ENCODE data around the gene COL27A1. TPM values are rescaled to one million over a fixed set of nuclear protein-coding genes. Genes with fewer than 3 reads are reported as not detected.
A peak's percentile ranks its signal among the peaks of the same experiment; 100 is the strongest.

COL27A1 gene
- total RNA-seq (2014; rRNA removed; shearing (Covaris generic); ENCODE audit: low replicate concordance) = not detected in 2 replicates

DNA sequence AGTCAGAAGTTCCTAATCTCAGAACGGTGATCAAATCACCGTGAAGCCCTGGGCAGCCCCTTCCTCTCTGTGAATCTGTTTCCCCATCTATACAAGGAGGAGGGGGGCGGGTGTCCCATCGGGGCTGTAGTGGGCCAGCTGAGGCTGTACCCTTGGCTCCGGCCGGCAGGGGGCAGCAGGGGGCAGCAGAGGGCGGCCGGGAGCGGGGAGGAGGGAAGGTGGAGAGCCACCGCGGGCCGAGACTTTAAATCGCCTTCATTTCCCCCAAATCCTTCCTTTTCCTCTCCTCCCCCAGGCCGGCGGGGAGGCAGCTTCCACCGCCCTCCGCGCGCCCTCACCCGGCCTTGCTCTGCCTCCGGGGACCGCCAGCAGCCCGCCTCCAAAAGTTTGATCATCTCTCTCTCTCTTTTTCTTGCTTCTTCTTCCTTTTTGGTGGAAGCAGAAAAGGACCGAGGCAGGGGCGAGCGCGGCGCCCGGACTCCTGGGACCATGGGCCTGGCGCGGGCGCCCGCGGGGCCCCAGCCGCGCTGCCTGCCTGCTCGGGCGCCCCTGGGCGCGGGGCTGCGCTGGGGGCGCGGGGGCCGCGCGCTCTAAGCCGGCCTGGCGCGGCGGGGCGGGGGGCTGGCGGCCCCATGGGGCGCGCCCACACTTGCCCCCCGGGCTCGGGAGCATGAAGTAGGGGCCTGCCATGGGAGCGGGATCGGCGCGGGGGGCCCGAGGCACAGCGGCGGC, at the start of gene COL27A1:
COL27A1 (plus strand) TSS at position 275 of the 732 bp plus-strand sequence; CDS start at position 689, 414 bp downstream.
- Histone ChIP-seq H3K4me1 (ENCODE audit: low read length) (no peaks in the 10 kb centered on the region), H4K20me1 (ENCODE audit: insufficient read depth, low read depth, low read length) (0 out of 2 replicates have a peak, but pooled peaks cover 4% of the 10 kb centered on the region), H3K27me3 (ENCODE audit: low read length) (no peaks in the 10 kb centered on the region), H3K4me3 (ENCODE audit: low read length) (no peak within 1 kb of the TSS), H3K9me3 (ENCODE audit: low read length) (no peaks in the 10 kb centered on the region), H3K4me2 (ENCODE audit: low read depth, low read length, poor library complexity, severe bottlenecking) (no peak within 1 kb of the TSS), H3K9me2 (replicated peaks; ENCODE audit: insufficient read depth, low read length) (no peaks in the 10 kb centered on the region), H3K36me3 (ENCODE audit: insufficient read depth, low read length) (no peaks in the 10 kb centered on the region), H3K27ac (ENCODE audit: low read length) (no peak within 1 kb of the TSS), H3K9ac (ENCODE audit: low read length) (no peak within 1 kb of the TSS), H2AFZ (ENCODE audit: low read length) (no peak within 1 kb of the TSS), H3K79me2 (ENCODE audit: low read length) (no peaks in the 10 kb centered on the region)
- peak; percentile 88 for DNase-seq

DNA sequence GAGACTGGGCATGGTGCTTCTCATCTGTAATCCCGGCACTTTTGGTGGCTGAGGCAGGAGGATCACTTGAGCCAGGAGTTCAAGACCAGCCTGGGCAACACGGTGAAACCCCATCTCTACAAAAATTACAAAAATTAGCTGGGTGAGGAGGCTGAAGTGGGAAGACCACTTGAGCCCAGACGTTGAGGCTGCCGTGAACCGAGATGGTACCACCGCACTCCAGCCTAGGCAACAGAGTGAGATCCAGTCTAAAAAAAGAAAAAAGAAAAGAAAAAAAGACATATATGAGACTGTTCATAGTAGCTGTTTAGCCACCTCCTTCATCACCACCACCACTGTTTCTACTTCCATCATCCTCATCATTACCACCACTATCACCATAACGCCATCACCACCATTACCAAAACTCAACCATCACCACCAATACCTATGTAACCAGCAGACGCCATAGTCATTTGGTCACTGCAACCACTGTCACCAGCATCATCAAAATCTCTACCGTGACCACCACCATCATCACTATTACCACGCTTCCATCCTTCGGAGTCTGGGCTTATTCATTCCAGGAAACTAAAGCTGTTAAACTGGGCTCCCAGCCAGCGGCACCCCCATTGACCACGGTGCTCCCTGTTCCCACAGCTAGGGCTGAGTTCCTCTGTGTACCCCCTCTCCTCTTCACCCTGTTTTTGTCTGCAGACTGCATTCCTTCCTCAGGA, 47.9 kb upstream of the COL27A1 start:
- no peaks in the 10 kb centered on the region for H4K20me1 ChIP-seq (ENCODE audit: insufficient read depth, low read depth, low read length)
- no peak overlapping the region for H2AFZ ChIP-seq (ENCODE audit: low read length)

DNA sequence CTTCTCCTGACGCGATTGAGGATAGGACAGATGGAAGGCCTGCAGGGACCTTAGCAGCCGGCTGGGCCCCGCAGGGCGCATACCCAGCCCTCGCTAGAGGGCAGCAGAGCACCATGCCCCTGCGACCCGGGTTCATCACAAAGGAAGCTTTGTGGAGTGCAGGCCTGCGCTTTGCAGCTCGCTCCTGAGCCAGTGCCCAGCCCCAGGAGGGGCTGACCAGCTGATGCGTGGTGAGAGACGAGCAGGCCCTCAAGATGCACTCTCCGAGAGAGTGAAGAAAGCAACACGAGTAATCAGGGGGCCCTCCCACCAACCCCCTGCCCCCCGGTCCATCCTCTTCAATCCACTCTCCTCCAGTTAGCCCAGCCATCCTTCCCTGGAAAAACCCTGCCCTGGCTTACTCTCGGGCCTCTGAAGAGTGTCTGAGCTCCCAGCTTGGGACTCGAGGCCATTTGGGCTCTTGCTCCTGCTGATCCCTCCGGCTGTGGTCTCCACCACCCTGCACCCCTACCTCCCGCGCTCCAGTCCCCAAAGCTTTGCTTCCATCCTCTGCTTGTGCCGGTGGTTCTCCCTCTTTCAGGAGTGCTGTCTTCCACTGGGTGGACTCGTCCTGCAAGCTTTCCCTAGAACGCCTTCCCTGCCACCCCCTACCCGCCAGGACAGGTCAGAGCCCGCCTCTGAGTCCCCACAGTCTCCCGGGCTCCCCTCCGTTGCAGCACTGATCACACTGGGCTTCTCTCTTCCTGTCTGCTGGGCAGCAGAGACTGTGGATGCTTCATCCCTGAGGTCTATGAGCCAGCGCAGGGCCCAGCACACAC, 47.1 kb upstream of the COL27A1 start:
- Histone ChIP-seq H2AFZ (ENCODE audit: low read length) (no peak overlapping the region), H3K27ac (ENCODE audit: low read length) (no peak overlapping the region), H4K20me1 (ENCODE audit: insufficient read depth, low read depth, low read length) (no peaks in the 10 kb centered on the region), H3K4me1 (ENCODE audit: low read length) (peaks cover 8% of the 10 kb centered on the region), H3K4me2 (ENCODE audit: low read depth, low read length, poor library complexity, severe bottlenecking) (no peak overlapping the region), H3K79me2 (ENCODE audit: low read length) (no peaks in the 10 kb centered on the region), H3K4me3 (ENCODE audit: low read length) (no peak overlapping the region), H3K27me3 (ENCODE audit: low read length) (no peaks in the 10 kb centered on the region), H3K9ac (ENCODE audit: low read length) (no peak overlapping the region), H3K36me3 (ENCODE audit: insufficient read depth, low read length) (no peaks in the 10 kb centered on the region), H3K9me3 (ENCODE audit: low read length) (no peaks in the 10 kb centered on the region), H3K9me2 (replicated peaks; ENCODE audit: insufficient read depth, low read length) (no peaks in the 10 kb centered on the region)
- peak; percentile 87 for DNase-seq

More for the DNA sequence above, 47.9 kb upstream of the COL27A1 start:
- Histone ChIP-seq H3K4me1 (ENCODE audit: low read length) (peaks cover 8% of the 10 kb centered on the region), H3K27ac (ENCODE audit: low read length) (no peak overlapping the region), H3K4me2 (ENCODE audit: low read depth, low read length, poor library complexity, severe bottlenecking) (no peak overlapping the region), H3K9me3 (ENCODE audit: low read length) (no peaks in the 10 kb centered on the region), H3K9me2 (replicated peaks; ENCODE audit: insufficient read depth, low read length) (no peaks in the 10 kb centered on the region), H3K9ac (ENCODE audit: low read length) (no peak overlapping the region), H3K36me3 (ENCODE audit: insufficient read depth, low read length) (no peaks in the 10 kb centered on the region), H3K4me3 (ENCODE audit: low read length) (no peak overlapping the region), H3K27me3 (ENCODE audit: low read length) (no peaks in the 10 kb centered on the region), H3K79me2 (ENCODE audit: low read length) (no peaks in the 10 kb centered on the region)
- DNase-seq = no peak

DNA sequence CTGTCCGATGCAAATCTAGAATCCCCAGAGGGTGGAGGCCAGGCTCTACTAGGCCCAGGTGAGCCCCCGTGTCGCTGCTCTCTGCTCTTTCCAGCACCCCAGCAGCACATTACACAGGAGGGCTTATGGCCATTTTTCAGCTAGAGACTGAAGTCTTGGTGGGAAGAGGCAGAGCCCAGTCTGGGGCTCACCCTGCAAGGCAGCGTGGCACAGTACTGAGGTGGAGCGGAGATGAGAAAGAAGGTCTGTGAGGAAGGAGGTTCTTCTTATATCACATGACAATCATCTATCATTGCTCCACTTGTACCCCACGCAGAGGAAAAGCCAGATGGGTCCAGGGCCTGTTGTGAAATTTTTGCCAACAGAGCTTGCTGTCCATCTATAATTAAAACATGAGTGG, 46.2 kb upstream of the COL27A1 start:
- Histone ChIP-seq H3K4me1 (ENCODE audit: low read length) (peaks cover 8% of the 10 kb centered on the region), H3K79me2 (ENCODE audit: low read length) (no peaks in the 10 kb centered on the region), H3K9ac (ENCODE audit: low read length) (no peak overlapping the region), H3K4me2 (ENCODE audit: low read depth, low read length, poor library complexity, severe bottlenecking) (no peak overlapping the region), H2AFZ (ENCODE audit: low read length) (no peak overlapping the region), H3K27ac (ENCODE audit: low read length) (no peak overlapping the region), H4K20me1 (ENCODE audit: insufficient read depth, low read depth, low read length) (no peaks in the 10 kb centered on the region), H3K36me3 (ENCODE audit: insufficient read depth, low read length) (no peaks in the 10 kb centered on the region), H3K27me3 (ENCODE audit: low read length) (no peaks in the 10 kb centered on the region), H3K9me3 (ENCODE audit: low read length) (no peaks in the 10 kb centered on the region), H3K9me2 (replicated peaks; ENCODE audit: insufficient read depth, low read length) (no peaks in the 10 kb centered on the region), H3K4me3 (ENCODE audit: low read length) (no peak overlapping the region)
- DNase-seq = peak; percentile 42

DNA sequence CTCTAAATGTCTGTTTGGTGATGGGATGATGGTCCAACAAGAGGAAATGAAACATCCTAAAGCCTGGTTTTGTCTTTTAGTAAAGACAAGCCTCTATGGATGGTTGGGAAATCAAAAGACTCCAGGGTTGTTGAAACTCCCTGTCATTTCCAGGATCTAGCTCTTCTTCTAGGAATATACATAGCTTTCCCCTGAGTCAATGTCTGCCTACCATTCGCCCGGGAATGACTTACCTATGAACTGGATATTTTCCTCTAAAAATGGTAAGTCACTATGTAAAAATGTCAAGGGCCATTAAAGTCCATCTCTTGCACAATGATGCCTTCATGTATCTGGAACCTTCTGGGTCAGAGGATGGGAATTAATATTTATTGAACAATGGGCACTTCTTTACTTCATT, 45.2 kb upstream of the COL27A1 start:
- Histone ChIP-seq H4K20me1 (ENCODE audit: insufficient read depth, low read depth, low read length) (no peaks in the 10 kb centered on the region), H3K4me3 (ENCODE audit: low read length) (no peak overlapping the region), H3K9me3 (ENCODE audit: low read length) (no peaks in the 10 kb centered on the region), H3K9me2 (replicated peaks; ENCODE audit: insufficient read depth, low read length) (no peaks in the 10 kb centered on the region), H3K79me2 (ENCODE audit: low read length) (no peaks in the 10 kb centered on the region), H3K4me1 (ENCODE audit: low read length) (peaks cover 8% of the 10 kb centered on the region), H2AFZ (ENCODE audit: low read length) (no peak overlapping the region), H3K27me3 (ENCODE audit: low read length) (no peaks in the 10 kb centered on the region), H3K36me3 (ENCODE audit: insufficient read depth, low read length) (no peaks in the 10 kb centered on the region), H3K27ac (ENCODE audit: low read length) (no peak overlapping the region), H3K9ac (ENCODE audit: low read length) (no peak overlapping the region), H3K4me2 (ENCODE audit: low read depth, low read length, poor library complexity, severe bottlenecking) (no peak overlapping the region)
- no peak for DNase-seq

DNA sequence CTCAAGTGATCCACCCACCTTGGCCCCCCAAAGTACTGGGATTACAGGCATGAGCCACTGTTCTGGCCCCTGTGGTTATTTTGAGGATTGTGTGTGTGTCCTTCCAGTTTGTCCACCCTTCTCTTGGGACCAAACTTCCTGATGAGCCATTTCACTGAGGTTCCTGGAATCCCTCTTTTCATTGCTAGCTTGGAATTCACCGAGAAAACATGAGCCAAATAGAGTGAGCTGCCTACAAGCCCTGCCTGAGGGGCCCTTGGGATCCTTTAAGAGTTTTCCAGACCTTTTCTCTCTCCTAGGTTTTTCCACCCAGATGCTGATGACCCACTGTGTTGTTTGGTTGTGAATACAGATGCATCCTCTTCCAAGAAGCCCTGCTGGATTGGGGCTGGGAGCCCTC, 43.0 kb upstream of the COL27A1 start:
- Histone ChIP-seq H3K27me3 (ENCODE audit: low read length) (no peaks in the 10 kb centered on the region), H3K9me3 (ENCODE audit: low read length) (no peaks in the 10 kb centered on the region), H3K79me2 (ENCODE audit: low read length) (no peaks in the 10 kb centered on the region), H3K36me3 (ENCODE audit: insufficient read depth, low read length) (no peaks in the 10 kb centered on the region), H3K9me2 (replicated peaks; ENCODE audit: insufficient read depth, low read length) (no peaks in the 10 kb centered on the region), H3K9ac (ENCODE audit: low read length) (no peak overlapping the region), H3K27ac (ENCODE audit: low read length) (no peak overlapping the region), H3K4me3 (ENCODE audit: low read length) (no peak overlapping the region), H4K20me1 (ENCODE audit: insufficient read depth, low read depth, low read length) (no peaks in the 10 kb centered on the region), H3K4me2 (ENCODE audit: low read depth, low read length, poor library complexity, severe bottlenecking) (no peak overlapping the region), H2AFZ (ENCODE audit: low read length) (no peak overlapping the region), H3K4me1 (ENCODE audit: low read length) (peaks cover 8% of the 10 kb centered on the region)
- no peak for DNase-seq

DNA sequence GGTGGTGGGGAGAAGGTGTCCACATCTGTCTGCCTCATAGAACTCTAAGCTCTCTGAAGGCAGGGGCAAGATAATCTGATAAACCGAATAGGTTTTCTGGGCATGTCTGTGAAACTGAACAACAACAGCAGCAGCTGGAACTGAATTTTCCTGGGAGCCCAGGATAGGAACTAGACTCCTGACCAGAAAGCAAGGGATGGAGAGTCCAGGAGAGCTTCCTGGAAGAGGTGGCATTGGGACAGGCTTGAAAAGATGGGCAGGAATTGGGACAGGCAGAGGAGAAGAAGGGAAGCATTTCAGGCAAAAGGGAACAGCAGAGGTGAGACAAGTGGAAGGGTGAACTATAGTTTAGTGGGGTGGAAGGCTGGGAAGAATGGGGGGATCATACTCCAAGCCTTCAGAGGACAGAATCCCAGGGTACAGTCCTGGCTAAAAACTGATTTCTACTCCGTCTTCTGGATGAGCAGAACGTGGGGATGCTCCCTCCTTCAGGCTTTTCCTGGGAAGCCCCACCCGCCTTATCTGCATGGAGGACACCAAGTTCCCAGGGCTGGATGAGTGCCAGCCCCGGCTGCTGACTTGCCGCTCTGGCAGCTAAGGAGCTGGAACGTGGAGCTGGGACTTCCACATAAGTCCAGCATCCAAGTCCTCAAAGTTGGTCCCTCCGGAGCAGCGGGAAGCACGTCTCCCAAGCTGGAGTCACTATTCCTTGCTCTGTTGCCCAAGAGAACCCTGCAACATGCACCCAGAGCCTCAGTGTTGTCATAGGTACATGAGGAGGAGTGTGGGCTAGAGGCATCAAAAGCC, 42.4 kb upstream of the COL27A1 start:
- H3K27ac ChIP-seq (ENCODE audit: low read length) = no peak overlapping the region
- H3K27me3 ChIP-seq (ENCODE audit: low read length) = no peaks in the 10 kb centered on the region
- no peak overlapping the region for H3K9ac ChIP-seq (ENCODE audit: low read length)
- H2AFZ ChIP-seq (ENCODE audit: low read length) = no peak overlapping the region
- no peaks in the 10 kb centered on the region for H4K20me1 ChIP-seq (ENCODE audit: insufficient read depth, low read depth, low read length)
- DNase-seq = no peak
- no peaks in the 10 kb centered on the region for H3K9me3 ChIP-seq (ENCODE audit: low read length)
- H3K36me3 ChIP-seq (ENCODE audit: insufficient read depth, low read length) = no peaks in the 10 kb centered on the region
- no peaks in the 10 kb centered on the region for H3K9me2 ChIP-seq (replicated peaks; ENCODE audit: insufficient read depth, low read length)
- H3K4me1 ChIP-seq (ENCODE audit: low read length) = peaks cover 8% of the 10 kb centered on the region
- H3K79me2 ChIP-seq (ENCODE audit: low read length) = no peaks in the 10 kb centered on the region
- H3K4me2 ChIP-seq (ENCODE audit: low read depth, low read length, poor library complexity, severe bottlenecking) = no peak overlapping the region
- H3K4me3 ChIP-seq (ENCODE audit: low read length) = no peak overlapping the region

Data from Karpas-422 (cell line).